ENCODE measurements around the gene MAT1A. TPM values are rescaled to one million over a fixed set of nuclear protein-coding genes. Genes with fewer than 3 reads are reported as not detected.
A peak's percentile ranks its signal among the peaks of the same experiment; 100 is the strongest.
"Not testable (repeated sequence)": the region's sequence is repeated elsewhere in the genome, so short reads cannot be mapped to it uniquely, and the experiment has no call there.

MAT1A gene
- total RNA-seq, 2 donors from 2014 or later = 0.10 to 0.21 TPM

GRCh38 chr10:80247611-80248010 is 41.8 kb downstream of the MAT1A start:
- intact Hi-C loops (cut with DNase I); ATAC-seq; DNase-seq: not testable (repeated sequence)

GRCh38 chr10:80244371-80244770 is 45.1 kb downstream of the MAT1A start:
- ATAC-seq; intact Hi-C loops (cut with DNase I); DNase-seq: not testable (repeated sequence)

GRCh38 chr10:80242341-80242740 is 47.1 kb downstream of the MAT1A start:
- intact Hi-C loops (cut with DNase I); DNase-seq; ATAC-seq: not testable (repeated sequence)

- DNase-seq; ATAC-seq; intact Hi-C loops (cut with DNase I): not testable (repeated sequence)
Observed at GRCh38 chr10:80236457-80236856, 53.0 kb downstream of the MAT1A start.

- ATAC-seq; intact Hi-C loops (cut with DNase I); DNase-seq: not testable (repeated sequence)
Observed at GRCh38 chr10:80234331-80235235, 54.9 kb downstream of the MAT1A start.

GRCh38 chr10:80233871-80234270 is 55.6 kb downstream of the MAT1A start:
- DNase-seq; intact Hi-C loops (cut with DNase I); ATAC-seq: not testable (repeated sequence)

GRCh38 chr10:80226723-80227122 is 62.7 kb downstream of the MAT1A start:
- intact Hi-C loops (cut with DNase I); DNase-seq: not testable (repeated sequence)
- peak in 1 of 2 donors; percentile 71 for ATAC-seq

- ATAC-seq = not testable (repeated sequence)
- intact Hi-C loops (cut with DNase I) = loop anchor here in 1 of 2 donors (5.0 kb wide), 1 partner anchor 81 kb away; no protein-coding TSS in a partner anchor
Observed at GRCh38 chr10:80223031-80223419, 66.4 kb downstream of the MAT1A start.

More at GRCh38 chr10:80223031-80223419, 66.4 kb downstream of the MAT1A start:
- not testable (repeated sequence) for DNase-seq

Other genes starting within 250 kb of the MAT1A start
- 10 to 100 TPM in 1 of 2 donors, 1 to 10 TPM in 1; 5.4 to 12.3 TPM for gene TMEM254, start 211.0 kb downstream of the MAT1A start, total RNA-seq
- gene PLAC9, start 156.9 kb downstream of the MAT1A start, total RNA-seq = 10 to 100 TPM; 60.9 to 97.9 TPM
- gene ANXA11, start 84.1 kb downstream of the MAT1A start, total RNA-seq = 100 to 1,000 TPM; 327 to 413 TPM
- not detected for gene DYDC1, start 67.1 kb upstream of the MAT1A start, total RNA-seq
- gene DYDC2, start 67.1 kb upstream of the MAT1A start, total RNA-seq = not detected
- 100 to 1,000 TPM; 112 to 120 TPM for gene PRXL2A, start 118.9 kb upstream of the MAT1A start, total RNA-seq
- 10 to 100 TPM; 44.3 to 51.0 TPM for gene TSPAN14, start 164.7 kb upstream of the MAT1A start, total RNA-seq
- under 1 TPM in 1 of 2 donors, not detected in 1; 0.05 TPM for gene SH2D4B, start 248.2 kb upstream of the MAT1A start, total RNA-seq

Measured in left cardiac atrium (tissue), 4 donors.